Activated T-helper 9 cell treated with anti-CD3 and anti-CD28 coated beads, Interleukin-2, amount 50 U/mL, for 16 hours (primary cell): ENCODE measurements around the gene TRAF3.
"Not testable (repeated sequence)": the region's sequence is repeated elsewhere in the genome, so short reads cannot be mapped to it uniquely, and the experiment has no call there.

ENCODE experiments used
- DNase-seq: peaks from one replicate; pipeline ENCODE4 v3.0.0-alpha.2; 2020; ENCODE audit warnings: low read depth

The TRAF3 gene

DNA sequence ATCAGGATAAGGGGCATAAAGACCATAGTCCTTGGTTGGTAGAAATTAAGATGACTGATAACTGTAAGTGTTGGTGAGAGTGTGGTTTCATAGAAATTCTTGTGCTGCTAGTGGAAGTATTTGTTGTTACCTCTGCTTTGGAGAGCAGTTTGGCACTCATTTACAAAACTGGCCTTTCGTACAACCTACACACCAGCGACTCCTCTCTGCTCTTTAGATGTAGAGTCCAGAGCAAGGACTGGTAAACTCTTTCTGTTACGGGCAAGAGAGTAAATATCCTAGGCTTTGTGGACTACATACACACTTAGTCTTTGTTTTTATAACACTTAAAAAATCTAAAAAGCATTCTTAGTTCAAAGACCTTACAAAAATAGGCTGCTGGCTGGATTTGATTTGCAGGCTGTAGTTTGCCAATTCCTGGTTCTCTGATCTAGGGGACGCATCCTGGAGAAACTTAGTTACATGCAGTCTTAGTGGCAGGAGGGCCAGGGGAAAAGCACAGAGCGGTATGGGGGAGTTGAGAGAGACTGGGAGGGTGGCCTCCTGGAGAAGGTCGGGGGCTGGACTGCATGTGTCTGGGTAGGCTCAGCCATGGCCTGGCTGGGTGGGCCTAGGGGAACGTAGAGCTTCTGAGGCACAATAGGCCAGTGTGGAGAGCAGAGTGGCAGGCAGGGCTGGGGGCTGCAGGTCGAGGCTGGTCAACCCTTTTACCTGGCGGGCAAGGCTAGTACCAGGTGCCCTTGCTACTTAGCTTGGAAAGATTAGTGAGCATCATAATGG, 89.9 kb downstream of the TRAF3 start:
- no peak for DNase-seq

GRCh38 chr14:102867826-102868580, 90.8 kb downstream of the TRAF3 start:
- no peak for DNase-seq

- no peak for DNase-seq
Observed at GRCh38 chr14:102868956-102869547, 91.8 kb downstream of the TRAF3 start.

- no peak for DNase-seq
Observed at GRCh38 chr14:102870246-102870645, 93.0 kb downstream of the TRAF3 start.

DNA sequence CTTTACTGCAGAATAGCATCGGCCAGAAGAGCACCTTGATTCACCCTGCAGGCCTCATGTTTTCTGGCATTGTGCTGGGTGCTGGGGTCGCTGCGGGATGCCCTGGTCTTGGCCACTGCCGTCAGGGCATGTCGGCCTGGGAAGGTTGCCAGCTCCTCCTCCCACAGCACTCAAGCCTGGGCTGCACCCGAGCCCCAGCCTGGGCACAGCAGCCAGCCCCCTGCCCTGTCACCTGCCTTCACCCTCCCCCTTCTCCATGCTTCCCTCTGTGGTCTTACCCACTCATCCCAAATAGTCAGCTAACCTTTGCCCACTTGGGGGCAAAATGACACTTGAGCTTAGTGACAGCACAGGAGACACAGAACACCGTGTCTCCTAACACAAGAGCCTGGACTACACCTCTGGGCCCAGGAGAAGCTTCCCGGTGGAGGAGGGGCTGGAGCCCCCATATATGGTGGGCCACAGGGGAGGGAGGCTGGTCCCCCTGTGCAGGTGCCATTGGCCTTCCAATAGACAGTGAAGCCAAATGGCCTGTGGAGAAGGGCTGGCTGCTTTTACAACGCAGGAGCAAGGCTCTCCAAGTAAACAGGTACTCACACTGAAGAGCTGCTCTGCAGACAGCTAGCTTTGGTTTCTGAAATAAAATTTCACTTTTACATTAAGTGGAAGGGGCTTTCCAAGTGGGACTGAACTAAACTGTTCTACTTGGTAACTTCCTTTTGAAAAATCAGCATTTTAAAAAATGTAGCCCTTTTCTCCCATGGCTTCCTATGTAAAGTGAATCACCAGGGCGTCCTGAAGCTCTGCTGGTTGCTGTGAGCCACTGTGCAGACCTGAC, 94.0 kb downstream of the TRAF3 start:
- DNase-seq = no peak

GRCh38 chr14:102872020-102872419, 94.8 kb downstream of the TRAF3 start:
- DNase-seq = no peak

- no peak for DNase-seq
Observed at GRCh38 chr14:102873131-102873530, 95.9 kb downstream of the TRAF3 start.

GRCh38 chr14:102873546-102874061, 96.4 kb downstream of the TRAF3 start:
- no peak for DNase-seq

DNA sequence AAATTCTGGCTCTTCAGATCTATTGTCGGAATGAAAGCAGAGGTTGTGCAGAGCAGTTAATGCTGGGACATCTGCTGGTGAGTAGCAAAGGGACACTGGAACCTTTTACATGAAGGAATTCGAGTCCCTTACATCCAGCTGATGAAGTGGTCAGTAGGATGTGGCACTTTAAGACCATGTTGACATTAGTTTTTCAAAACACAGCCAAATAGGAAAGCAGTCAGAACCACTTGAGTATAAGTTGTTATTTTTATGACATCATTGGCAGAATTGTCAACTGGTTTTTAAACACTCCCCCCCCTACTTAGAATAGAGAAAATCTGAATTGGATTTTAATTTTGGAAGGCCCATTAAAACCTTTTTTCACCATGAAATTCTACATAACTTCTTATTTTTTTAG, 98.4 kb downstream of the TRAF3 start:
- DNase-seq = no peak

GRCh38 chr14:102877511-102877910, 100.3 kb downstream of the TRAF3 start:
- not testable (repeated sequence) for DNase-seq

DNA sequence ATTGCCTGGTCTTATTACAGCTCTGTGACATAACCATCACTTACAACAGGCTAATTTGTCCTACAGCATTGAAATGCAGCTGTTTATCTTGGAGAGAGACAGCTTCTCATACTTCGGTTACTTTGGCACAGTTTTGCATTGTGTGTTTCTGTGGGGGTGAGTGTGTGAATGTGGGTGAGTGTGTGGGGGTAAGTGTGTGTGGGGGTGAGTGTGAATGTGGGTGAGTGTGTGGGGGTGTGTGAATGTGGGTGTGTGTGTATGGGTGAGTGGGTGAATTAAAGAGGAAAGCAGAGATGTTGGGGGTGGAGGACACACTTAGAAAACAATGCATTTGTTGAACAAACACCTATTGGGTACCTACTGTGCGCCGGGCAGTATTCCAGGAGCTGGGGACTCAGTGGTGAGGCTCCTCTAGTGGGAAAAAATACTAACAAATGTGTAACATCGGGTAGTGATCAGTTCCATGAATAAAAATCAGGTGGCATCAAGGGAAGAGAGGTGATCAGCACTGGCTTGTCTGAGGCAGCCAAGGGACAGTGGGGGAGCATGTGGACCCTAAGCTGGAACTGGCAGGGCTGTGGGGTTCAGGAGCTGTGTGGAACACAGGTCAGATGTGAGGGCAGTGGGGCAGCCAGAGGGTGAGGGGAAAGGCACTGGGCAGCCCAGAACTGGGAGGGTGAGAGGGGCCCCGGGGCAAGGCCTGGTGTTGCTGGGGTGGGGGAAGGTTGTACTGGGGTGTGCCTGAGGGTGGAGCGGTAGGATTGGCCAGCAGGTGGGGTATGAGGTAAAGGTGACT, 101.1 kb downstream of the TRAF3 start:
- DNase-seq = no peak

DNA sequence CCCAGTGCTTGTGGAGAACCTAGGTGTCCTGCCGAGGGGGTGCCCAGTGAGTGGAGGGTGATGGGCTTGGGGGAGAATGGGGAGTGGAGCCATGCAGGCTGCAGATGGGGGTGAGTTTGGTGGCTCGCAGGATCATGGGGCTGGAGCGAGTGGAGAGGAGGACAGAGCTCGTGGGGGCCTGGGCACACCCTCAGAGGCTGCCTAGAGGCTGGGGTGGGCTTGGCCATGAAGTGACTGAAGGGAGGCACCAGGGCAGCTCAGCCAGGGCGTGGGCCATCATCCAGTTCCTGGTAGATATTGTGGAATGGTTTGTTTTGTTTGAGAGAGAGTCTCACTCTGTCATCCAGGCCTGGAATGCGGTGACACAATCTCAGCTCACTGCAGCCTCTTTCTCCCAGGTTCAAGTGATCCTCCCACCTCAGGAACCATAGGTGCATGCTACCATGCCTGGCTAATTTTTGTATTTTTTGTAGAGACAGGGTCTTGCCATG, 101.8 kb downstream of the TRAF3 start:
- no peak for DNase-seq

- no peak for DNase-seq
Observed at GRCh38 chr14:102882226-102882906, 105.1 kb downstream of the TRAF3 start.

DNA sequence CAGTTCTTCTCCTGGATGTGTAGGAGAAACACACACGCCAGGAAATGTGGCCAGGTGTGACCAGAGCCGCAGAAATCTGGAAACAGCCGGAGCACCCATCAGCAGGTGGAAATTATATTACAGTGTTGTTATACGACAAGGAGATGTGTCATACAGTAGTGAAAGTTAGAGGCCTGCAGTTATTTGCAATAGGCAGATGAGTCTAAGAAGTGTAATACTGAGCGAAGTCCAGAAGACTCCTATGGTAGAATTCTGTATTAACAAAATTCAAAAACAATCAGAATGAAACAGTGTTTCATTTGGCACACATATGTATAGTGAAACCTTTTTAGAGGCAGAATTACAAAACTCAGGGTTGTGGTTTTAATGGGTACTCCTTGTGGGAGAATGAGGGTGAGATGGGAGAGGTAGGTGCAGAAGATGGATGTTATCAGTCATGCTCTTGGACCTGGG, 105.9 kb downstream of the TRAF3 start:
- no peak for DNase-seq

DNA sequence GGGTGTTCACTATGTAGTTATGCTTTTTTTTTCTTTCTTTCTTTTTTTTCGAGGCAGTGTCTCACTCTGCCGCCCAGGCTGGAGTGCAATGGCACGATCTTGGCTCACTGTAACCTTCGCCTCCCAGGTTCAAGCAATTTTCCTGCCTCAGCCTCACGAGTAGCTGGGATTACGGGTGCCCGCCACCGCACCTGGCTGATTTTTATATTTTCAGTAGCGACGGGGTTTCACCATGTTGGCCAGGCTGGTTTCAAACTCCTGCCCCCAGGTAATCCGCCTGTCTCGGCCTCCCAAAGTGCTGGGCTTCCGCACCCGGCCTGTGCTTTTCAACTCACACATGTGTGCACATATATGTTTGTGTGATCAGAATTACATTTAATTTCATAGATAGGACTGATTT, 106.3 kb downstream of the TRAF3 start:
- DNase-seq = no peak

DNA sequence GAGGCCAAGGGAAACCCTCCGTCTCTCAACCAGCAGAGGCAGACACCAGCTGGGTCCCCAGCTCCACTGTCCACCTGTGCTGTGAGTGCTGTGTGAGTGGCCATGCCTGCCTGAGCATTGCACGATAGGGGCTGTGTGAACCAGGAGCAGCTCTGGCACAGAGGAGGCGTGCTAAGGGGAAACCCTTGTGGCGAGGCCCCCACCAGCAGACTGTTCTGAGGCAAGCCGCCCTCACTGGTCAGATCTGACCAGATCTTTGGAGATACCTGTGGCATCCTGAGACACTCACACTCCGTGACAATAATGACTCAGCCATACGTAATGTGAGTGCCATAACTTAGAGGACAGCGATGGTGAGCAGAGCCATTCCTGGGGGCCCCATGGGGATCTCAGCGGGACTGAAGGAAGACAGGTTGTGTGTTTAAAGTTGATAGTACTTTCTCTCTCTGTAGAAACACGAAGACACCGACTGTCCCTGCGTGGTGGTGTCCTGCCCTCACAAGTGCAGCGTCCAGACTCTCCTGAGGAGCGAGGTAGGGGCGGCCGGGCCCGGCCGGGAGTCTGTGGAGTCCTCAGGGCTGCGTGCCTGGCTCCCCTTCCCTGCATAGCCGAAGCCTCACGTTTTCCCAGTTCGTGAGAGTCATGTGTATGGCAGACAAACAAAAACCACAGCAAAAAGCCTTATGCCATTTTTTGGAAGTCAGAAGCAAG, 108.6 kb downstream of the TRAF3 start:
- no peak for DNase-seq

GRCh38 chr14:102888748-102889147, 111.5 kb downstream of the TRAF3 start:
- DNase-seq = no peak

DNA sequence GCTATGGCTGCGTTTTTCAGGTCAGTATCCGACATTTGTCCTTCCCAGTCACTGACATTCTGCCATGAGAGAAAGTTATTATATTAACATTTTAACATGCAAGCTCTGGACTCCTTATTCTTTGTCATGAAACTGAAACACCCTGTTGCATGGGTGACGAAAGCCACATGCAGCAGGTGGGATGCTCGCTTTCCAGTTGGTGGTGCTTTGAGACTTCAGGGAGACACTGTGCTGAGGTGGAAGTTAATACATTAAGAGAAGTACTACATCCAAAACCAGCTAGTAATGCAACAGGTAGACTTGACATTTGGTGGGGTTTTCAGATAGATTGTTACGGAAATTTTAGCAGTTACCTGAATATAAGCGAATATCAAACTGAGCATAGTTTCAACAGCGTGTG, 112.4 kb downstream of the TRAF3 start:
- DNase-seq = no peak

GRCh38 chr14:102891111-102891510, 113.9 kb downstream of the TRAF3 start:
- no peak for DNase-seq

DNA sequence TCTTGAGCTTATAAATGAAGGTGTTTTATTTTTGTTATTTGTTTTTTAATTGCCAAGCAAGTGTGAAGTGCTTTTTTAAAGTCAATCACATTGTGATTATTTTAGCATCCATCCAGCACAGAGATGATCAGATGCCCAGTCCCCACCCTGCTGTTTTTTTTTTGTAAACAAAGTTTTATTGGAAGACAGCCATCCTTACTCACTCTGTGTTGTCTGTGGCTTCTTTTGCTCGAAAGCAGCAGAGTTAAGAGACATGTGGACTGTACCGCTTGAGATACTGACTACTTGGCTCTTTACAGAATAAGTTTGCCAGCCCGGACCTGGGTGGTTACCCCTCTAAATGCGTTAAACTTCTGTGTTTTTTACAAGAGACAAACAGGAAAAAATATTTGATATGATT, 114.3 kb downstream of the TRAF3 start:
- DNase-seq = no peak
